Measurements from ENCODE around the gene BIRC2. TPM values are rescaled to one million over a fixed set of nuclear protein-coding genes. Genes with fewer than 3 reads are reported as not detected.

BIRC2 gene
- total and polyA plus RNA-seq, 10 of the 15 experiments (the other 5 are each of a cell fraction or from before 2014, with no cell fraction given) = 13.8 to 75.8 (median 26.5) TPM

GRCh38 chr11:102314784-102315183 is 32.2 kb upstream of the BIRC2 start:
- ATAC-seq (no peak), FAIRE-seq (no peak), DNase-seq (ENCODE audit: low read depth, low spot score) (no peak)
- no peaks in the 10 kb centered on the region for H3K27me3 ChIP-seq (replicated peaks in 1 of 2; ENCODE audit: control insufficient read depth in 2 of 2, insufficient read depth in 2 of 2, low read length in 1 of 2)
- 3% methylated on average over 2 of the region's 2 CpGs for WGBS (ENCODE audit: insufficient coverage, insufficient replicate concordance, low lambda C conversion rate, missing lambda C conversion rate)
- ChIA-PET POLR2A (interaction anchor here (0.7 to 1.6 kb wide), 3 partner anchors 9 to 23 kb away, joined by 3 to 7 read pairs (median 6); no protein-coding TSS in a partner anchor), CTCF (interaction anchor here (0.7 to 12.0 kb wide), 7 partner anchors 14 to 298 kb away, joined by 3 to 219 read pairs (median 6); no protein-coding TSS in a partner anchor), SMC1A (ENCODE audit: uncharacterized antibody, unreplicated experiment) (interaction anchor here (0.7 to 13.5 kb wide), 9 partner anchors 9 to 740 kb away, joined by 3 to 255 read pairs (median 5); no protein-coding TSS in a partner anchor), RAD21 (ENCODE audit: unreplicated experiment) (interaction anchor here (0.9 to 5.2 kb wide), 7 partner anchors 20 to 352 kb away, joined by 3 to 38 read pairs (median 6); no protein-coding TSS in a partner anchor)
- no TSS peak for BruUV-seq (replicated peaks)
- in situ Hi-C loops (cut with MboI) = no loop called here
- no peak for TF ChIP-seq CHD1 (IDR thresholded peaks at IDR 0.05; ENCODE audit: low read depth, low read length)
- no peak for TF ChIP-seq PAX8 (IDR thresholded peaks at IDR 0.05)
- TF ChIP-seq SPI1 (IDR thresholded peaks at IDR 0.05; ENCODE audit: borderline replicate concordance, insufficient read depth, low read depth, low read length) = no peak
- no peak for TF ChIP-seq NFYB (IDR thresholded peaks at IDR 0.05; ENCODE audit: insufficient read depth, low read depth, low read length)
- no peak for TF ChIP-seq FOXM1 (IDR thresholded peaks at IDR 0.05; ENCODE audit: low read depth, low read length)
- no peak for TF ChIP-seq RB1 (IDR thresholded peaks at IDR 0.05; ENCODE audit: borderline replicate concordance)
- TF ChIP-seq EED (IDR thresholded peaks at IDR 0.05; ENCODE audit: low read depth) = no peak
- TF ChIP-seq CREM (IDR thresholded peaks at IDR 0.05; ENCODE audit: low read depth) = no peak
- no peak for TF ChIP-seq CTCF (IDR thresholded peaks at IDR 0.05 in 2 of 3, conservative IDR thresholded peaks at IDR 0.05 in 1 of 3; ENCODE audit: control insufficient read depth in 2 of 3, extremely low read depth in 1 of 3, insufficient read depth in 1 of 3, low read depth in 3 of 3, low read length in 3 of 3)
- no peak for TF ChIP-seq LARP7 (IDR thresholded peaks at IDR 0.05)
- no peak for TF ChIP-seq SIN3A (IDR thresholded peaks at IDR 0.05; ENCODE audit: low read depth, low read length)
- TF ChIP-seq MLLT1 (IDR thresholded peaks at IDR 0.05) = no peak
- TF ChIP-seq ETV6 (conservative IDR thresholded peaks at IDR 0.05 in 1 of 2, IDR thresholded peaks at IDR 0.05 in 1 of 2; ENCODE audit: borderline replicate concordance in 1 of 2, low read depth in 1 of 2) = no peak
- TF ChIP-seq BCL11A (IDR thresholded peaks at IDR 0.05; ENCODE audit: low read depth, low read length) = no peak
- no peak for TF ChIP-seq ZNF384 (IDR thresholded peaks at IDR 0.05; ENCODE audit: borderline replicate concordance, low read depth, low read length)
- TF ChIP-seq BACH1 (IDR thresholded peaks at IDR 0.05; ENCODE audit: borderline replicate concordance) = no peak
- TF ChIP-seq RAD21 (IDR thresholded peaks at IDR 0.05; ENCODE audit: insufficient read depth, low read depth, low read length) = no peak
- no peak for TF ChIP-seq MXI1 (IDR thresholded peaks at IDR 0.05; ENCODE audit: low read depth, low read length)
- TF ChIP-seq MTA2 (IDR thresholded peaks at IDR 0.05; ENCODE audit: low read depth) = no peak
- no peaks in the 10 kb centered on the region for H3K36me3 ChIP-seq (ENCODE audit: control insufficient read depth in 2 of 2, insufficient read depth in 2 of 2, low read length in 1 of 2)
- H3K4me2 ChIP-seq (ENCODE audit: control insufficient read depth, insufficient read depth) = peak overlapping the region; percentile 31
- intact Hi-C loops (cut with micrococcal nuclease; ENCODE audit: unreplicated experiment) = loop anchor here (5.0 kb wide), 2 partner anchors 118 to 248 kb away; no protein-coding TSS in a partner anchor
- no peak overlapping the region for H3K4me3 ChIP-seq
- H2AFZ ChIP-seq (ENCODE audit: control insufficient read depth, low read depth, low read length) = peak overlapping the region; percentile 49
- no peak overlapping the region for H3K9ac ChIP-seq (ENCODE audit: control insufficient read depth, insufficient read depth, low read length)
- H3K9me3 ChIP-seq (replicated peaks; ENCODE audit: control insufficient read depth, insufficient read depth, low read length) = no peaks in the 10 kb centered on the region; the same call in 1 of the 3 replicates
- H3K4me1 ChIP-seq (ENCODE audit: control insufficient read depth, insufficient read depth, low read length) = peaks cover 24% of the 10 kb centered on the region
- H3K79me2 ChIP-seq (ENCODE audit: control insufficient read depth, insufficient read depth, low read length) = peaks cover 31% of the 10 kb centered on the region
- peak overlapping the region; percentile 97 for H3K27ac ChIP-seq (ENCODE audit: control insufficient read depth, insufficient read depth)
- no peaks in the 10 kb centered on the region for H4K20me1 ChIP-seq (ENCODE audit: control insufficient read depth, insufficient read depth)

All from GM12878 (cell line).